HG02973 (cell line): Measurements from ENCODE around the gene PPEF2.

Experiments used
- ATAC-seq: cut with Tn5 transposase; IDR thresholded peaks from one replicate; pipeline ENCODE4 v1.9.1; 2021; ENCODE audit warnings: moderate library complexity; ENCODE audit not compliant: unreplicated experiment

The PPEF2 gene

GRCh38 chr4:75834772-75835154 is 67.5 kb downstream of the PPEF2 start:
- no peak for ATAC-seq

GRCh38 chr4:75834095-75834771 is 68.0 kb downstream of the PPEF2 start:
- ATAC-seq, result no peak

- ATAC-seq, result no peak
These were observed 70.3 kb downstream of the PPEF2 start for GRCh38 chr4:75831856-75832405.

- no peak for ATAC-seq
These were observed 71.3 kb downstream of the PPEF2 start for GRCh38 chr4:75830906-75831305.

GRCh38 chr4:75823812-75824211 is 78.4 kb downstream of the PPEF2 start:
- ATAC-seq, result no peak

GRCh38 chr4:75822416-75822815 is 79.8 kb downstream of the PPEF2 start:
- ATAC-seq, result no peak

- no peak for ATAC-seq
These were observed 80.3 kb downstream of the PPEF2 start for GRCh38 chr4:75821966-75822365.

- no peak for ATAC-seq
These were observed 81.0 kb downstream of the PPEF2 start for GRCh38 chr4:75821216-75821615.

GRCh38 chr4:75820676-75821075 is 81.6 kb downstream of the PPEF2 start:
- no peak for ATAC-seq

- no peak for ATAC-seq
These were observed 82.1 kb downstream of the PPEF2 start for GRCh38 chr4:75820197-75820596.

- ATAC-seq, result no peak
These were observed 83.1 kb downstream of the PPEF2 start for GRCh38 chr4:75819121-75819520.

- no peak for ATAC-seq
These were observed 84.4 kb downstream of the PPEF2 start for GRCh38 chr4:75817901-75818300.
